Fibroblast of lung (primary cell): ENCODE measurements around the gene PHIP. TPM values are rescaled to one million over a fixed set of nuclear protein-coding genes. Genes with fewer than 3 reads are reported as not detected.

ENCODE experiments used
- DNase-seq, 2 donors: peaks; one replicate each; pipeline versions ENCODE4 v3.0.0 to v3.0.0-alpha.2; 2010; ENCODE audit warnings: low read depth in 2 of 2
- H2AFZ ChIP-seq: 2 replicates; pipeline ENCODE4 v1.5.1; 2012; ENCODE audit warnings: low read length, control low read depth, inconsistent platforms
- H3K27ac ChIP-seq: 2 replicates; pipeline ENCODE4 v1.5.1; 2011; ENCODE audit warnings: low read length, control low read depth; ENCODE audit not compliant: insufficient read depth
- H3K27me3 ChIP-seq: 2 replicates; pipeline ENCODE4 v1.5.1; 2011; ENCODE audit warnings: mild to moderate bottlenecking, low read length; ENCODE audit not compliant: control insufficient read depth, insufficient read depth
- H3K36me3 ChIP-seq: 2 replicates; pipeline ENCODE4 v1.5.1; 2011; ENCODE audit warnings: low read length; ENCODE audit not compliant: control insufficient read depth, insufficient read depth
- H3K4me1 ChIP-seq: 2 replicates; pipeline ENCODE4 v1.5.1; 2011; ENCODE audit warnings: low read length; ENCODE audit not compliant: control insufficient read depth, insufficient read depth; ENCODE audit errors: extremely low read depth
- H3K4me2 ChIP-seq: 2 replicates; pipeline ENCODE4 v1.5.1; 2011; ENCODE audit warnings: low read length, control low read depth; ENCODE audit not compliant: insufficient read depth; ENCODE audit errors: extremely low read depth
- H3K4me3 ChIP-seq, 4 experiments: fragments of 200-600 bp in 1 of 4; sonication (generic) in 1 of 4; replicated peaks in 1 of 4; 2 replicates each; pipeline ENCODE4 v1.5.1; 2011 to 2016; ENCODE audit warnings: low read length in 4 of 4, low read depth in 3 of 4, mild to moderate bottlenecking in 3 of 4, control low read depth in 2 of 4, inconsistent platforms in 1 of 4, mixed read lengths in 1 of 4; ENCODE audit not compliant: insufficient read depth in 1 of 4; ENCODE audit errors: control extremely low read depth in 1 of 4
- H3K79me2 ChIP-seq: 2 replicates; pipeline ENCODE4 v1.5.1; 2012; ENCODE audit warnings: mild to moderate bottlenecking, low read length, inconsistent platforms; ENCODE audit not compliant: control insufficient read depth, insufficient read depth
- H3K9ac ChIP-seq: 2 replicates; pipeline ENCODE4 v1.5.1; 2011; ENCODE audit warnings: mild to moderate bottlenecking, low read length, control low read depth; ENCODE audit not compliant: insufficient read depth
- H3K9me3 ChIP-seq: 2 replicates; pipeline ENCODE4 v1.5.1; 2012; ENCODE audit warnings: low read depth, low read length; ENCODE audit not compliant: control insufficient read depth, insufficient read depth
- H4K20me1 ChIP-seq: 2 replicates; pipeline ENCODE4 v1.5.1; 2011; ENCODE audit warnings: low read length; ENCODE audit not compliant: control insufficient read depth, insufficient read depth; ENCODE audit errors: extremely low read depth
- CTCF ChIP-seq, 2 donors: IDR thresholded peaks in 1 of 2; conservative IDR thresholded peaks in 1 of 2; 1 replicate in 1 of 2; 2 replicates in 1 of 2; pipeline ENCODE4 v1.5.1; 2011 to 2012; ENCODE audit warnings: low read length in 2 of 2, control low read depth in 1 of 2, inconsistent platforms in 1 of 2, low read depth in 1 of 2, mild to moderate bottlenecking in 1 of 2
- EZH2 ChIP-seq: IDR thresholded peaks from 2 replicates; pipeline ENCODE4 v1.5.1; 2012; ENCODE audit warnings: low read length, control low read depth, mild to moderate bottlenecking; ENCODE audit errors: missing control alignments
- polyA plus RNA-seq, 2 donors: library from polyadenylated mRNA; depleted of rRNA in 1 of 2; stranded (reverse) in 1 of 2; unstranded in 1 of 2; fragments of >200 nt; gene quantifications; 2 replicates each; pipeline ENCODE4 v1.2.1, GENCODE V29; 2011 to 2012; ENCODE audit warnings: missing spikeins in 1 of 2
- total RNA-seq: library from RNA; depleted of rRNA; stranded (reverse); fragments of >200 nt; gene quantifications from 2 replicates; pipeline ENCODE4 v1.2.1, GENCODE V29; 2014

The PHIP gene
- total and polyA plus RNA-seq, 2 donors (not counting 1 experiment from before 2014, with no cell fraction given), result 6.7 to 26.1 TPM

DNA sequence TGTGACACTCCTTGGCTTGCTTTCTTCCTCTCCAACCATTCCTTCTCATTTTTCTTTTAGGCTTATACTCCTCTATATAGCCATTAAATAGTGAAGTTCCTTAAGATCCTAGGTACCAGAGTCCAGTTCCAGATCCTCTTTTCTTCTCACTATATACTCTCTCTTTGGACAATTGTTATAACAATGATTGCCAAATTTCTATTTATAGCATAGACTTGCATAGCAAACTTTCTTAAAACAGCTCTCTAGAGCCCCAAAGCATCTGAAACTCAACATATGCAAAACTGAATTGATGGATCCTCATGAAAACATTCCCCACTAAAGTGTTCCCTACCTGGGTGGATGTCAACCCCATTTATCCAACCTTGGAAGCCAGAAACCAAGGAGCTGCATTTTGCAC is 13.4 kb downstream of the PHIP start:
- Histone ChIP-seq H3K27ac (no peak overlapping the region), H3K9ac (no peak overlapping the region), H3K4me1 (no peaks in the 10 kb centered on the region), H3K79me2 (peaks cover 12% of the 10 kb centered on the region), H2AFZ (no peak overlapping the region), H3K4me3 (no peak overlapping the region), H4K20me1 (no peaks in the 10 kb centered on the region), H3K4me2 (no peak overlapping the region), H3K27me3 (no peaks in the 10 kb centered on the region), H3K36me3 (no peaks in the 10 kb centered on the region), H3K9me3 (no peaks in the 10 kb centered on the region)
- TF ChIP-seq EZH2, result no peak
- no peak for TF ChIP-seq CTCF (conservative IDR thresholded peaks at IDR 0.05 in 1 of 2, IDR thresholded peaks at IDR 0.05 in 1 of 2; ENCODE audit: low read depth in 1 of 2, low read length in 2 of 2)
- no peak for DNase-seq

DNA sequence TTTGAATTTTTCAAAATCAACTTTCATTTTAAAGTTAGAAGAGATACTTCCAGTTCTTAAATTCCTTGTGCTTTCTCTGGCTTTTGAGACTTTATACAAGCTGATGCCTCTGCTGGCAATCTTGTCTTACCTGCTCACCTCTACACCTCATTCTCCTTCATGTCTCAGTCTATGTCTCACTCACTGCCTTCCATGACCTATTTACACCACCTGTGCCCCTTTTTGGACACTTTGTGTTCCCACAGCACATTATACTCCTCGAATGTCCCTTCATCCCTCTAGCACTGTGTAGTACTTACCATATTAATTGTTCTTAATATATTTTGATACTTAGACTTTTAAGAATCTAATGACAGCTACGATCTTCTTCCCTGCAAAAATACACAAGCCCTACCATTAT is 15.3 kb downstream of the PHIP start:
- Histone ChIP-seq H3K36me3 (no peaks in the 10 kb centered on the region), H4K20me1 (no peaks in the 10 kb centered on the region), H2AFZ (no peak overlapping the region), H3K27me3 (no peaks in the 10 kb centered on the region), H3K27ac (no peak overlapping the region), H3K4me1 (no peaks in the 10 kb centered on the region), H3K4me3 (no peak overlapping the region), H3K9ac (no peak overlapping the region), H3K4me2 (no peak overlapping the region), H3K9me3 (no peaks in the 10 kb centered on the region), H3K79me2 (peaks cover 7% of the 10 kb centered on the region)
- no peak for TF ChIP-seq CTCF (conservative IDR thresholded peaks at IDR 0.05 in 1 of 2, IDR thresholded peaks at IDR 0.05 in 1 of 2; ENCODE audit: low read depth in 1 of 2, low read length in 2 of 2)
- no peak for TF ChIP-seq EZH2
- DNase-seq, result no peak

DNA sequence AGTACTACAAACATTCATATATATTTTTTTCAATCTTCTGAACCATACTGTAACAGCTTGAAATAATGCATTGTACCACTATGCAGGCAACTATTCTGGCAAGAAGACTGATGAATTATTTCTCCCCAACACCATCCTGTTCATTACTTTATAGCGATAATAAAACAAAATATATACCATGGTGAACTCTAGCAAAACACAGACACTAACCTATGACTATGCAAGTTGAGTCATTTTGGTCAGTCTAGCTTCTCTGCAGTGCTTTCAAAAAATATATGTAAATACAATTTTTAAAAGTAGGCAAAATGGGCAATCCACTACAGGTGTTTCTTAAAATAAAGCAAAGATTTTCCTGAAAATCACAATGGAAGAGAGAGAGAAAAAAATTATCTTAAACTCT is 20.3 kb downstream of the PHIP start:
- H3K27me3 ChIP-seq, result no peaks in the 10 kb centered on the region
- no peak overlapping the region for H3K4me3 ChIP-seq
- DNase-seq, result no peak
- H3K27ac ChIP-seq, result no peak overlapping the region
- H3K9ac ChIP-seq, result no peak overlapping the region
- TF ChIP-seq EZH2 (no peak), CTCF (conservative IDR thresholded peaks at IDR 0.05 in 1 of 2, IDR thresholded peaks at IDR 0.05 in 1 of 2; ENCODE audit: low read depth in 1 of 2, low read length in 2 of 2) (no peak)
- no peak overlapping the region for H2AFZ ChIP-seq
- H4K20me1 ChIP-seq, result no peaks in the 10 kb centered on the region
- no peaks in the 10 kb centered on the region for H3K79me2 ChIP-seq
- no peak overlapping the region for H3K4me2 ChIP-seq
- no peaks in the 10 kb centered on the region for H3K36me3 ChIP-seq
- H3K9me3 ChIP-seq, result no peaks in the 10 kb centered on the region
- H3K4me1 ChIP-seq, result no peaks in the 10 kb centered on the region
